KMS-11 (cell line): Measurements from ENCODE around the gene DDX28.

Experiments
- H2AFZ ChIP-seq: fragments of 200-600 bp; sonication (generic); 2 replicates; pipeline ENCODE4 v1.6.1; 2016; ENCODE audit warnings: antibody characterized with exemption, mixed run types, low read depth
- H3K27ac ChIP-seq: fragments of 200-600 bp; sonication (generic); 2 replicates; pipeline ENCODE4 v1.6.1; 2016; ENCODE audit warnings: mild to moderate bottlenecking, mixed run types
- H3K27me3 ChIP-seq: fragments of 200-600 bp; sonication (generic); 2 replicates; pipeline ENCODE4 v1.6.1; 2017; ENCODE audit warnings: mild to moderate bottlenecking, low read depth, mixed run types, moderate library complexity; ENCODE audit not compliant: insufficient read depth
- H3K36me3 ChIP-seq: fragments of 200-600 bp; sonication (generic); 2 replicates; pipeline ENCODE4 v1.6.1; 2017; ENCODE audit warnings: mild to moderate bottlenecking, mixed run types; ENCODE audit not compliant: insufficient read depth
- H3K4me1 ChIP-seq: fragments of 200-600 bp; sonication (generic); 2 replicates; pipeline ENCODE4 v1.6.1; 2016; ENCODE audit warnings: mild to moderate bottlenecking, low read depth, mixed run types; ENCODE audit not compliant: poor library complexity, severe bottlenecking
- H3K4me2 ChIP-seq: fragments of 200-600 bp; sonication (generic); 2 replicates; pipeline ENCODE4 v1.7.0; 2016; ENCODE audit warnings: mild to moderate bottlenecking, mixed run types
- H3K4me3 ChIP-seq: fragments of 200-600 bp; sonication (generic); IDR thresholded peaks from 2 replicates; pipeline ENCODE4 v1.6.1; 2017; ENCODE audit warnings: low read depth, low read length, mixed read lengths; ENCODE audit not compliant: insufficient read depth
- H3K79me2 ChIP-seq: fragments of 200-600 bp; sonication (generic); 2 replicates; pipeline ENCODE4 v1.6.1; 2016; ENCODE audit warnings: low read depth, mixed run types; ENCODE audit not compliant: insufficient read depth
- H3K9ac ChIP-seq: fragments of 200-600 bp; sonication (generic); 2 replicates; pipeline ENCODE4 v1.6.1; 2016; ENCODE audit warnings: mild to moderate bottlenecking, mixed run types
- H4K20me1 ChIP-seq: fragments of 200-600 bp; sonication (generic); 2 replicates; pipeline ENCODE4 v1.6.1; 2016; ENCODE audit warnings: mild to moderate bottlenecking, mixed run types; ENCODE audit not compliant: insufficient read depth
- CTCF ChIP-seq: fragments of 200-600 bp; sonication (generic); conservative IDR thresholded peaks from 2 replicates; pipeline ENCODE4 v1.6.1; 2017; ENCODE audit warnings: low read depth, mild to moderate bottlenecking, antibody characterized with exemption, low read length, moderate library complexity, mixed read lengths

DDX28 gene

GRCh38 chr16:67990018-67990386 lies 33.0 kb downstream of the DDX28 start:
- Histone ChIP-seq H3K4me1 (peaks cover 23% of the 10 kb centered on the region), H3K27me3 (no peaks in the 10 kb centered on the region), H3K4me2 (no peak overlapping the region), H3K36me3 (no peaks in the 10 kb centered on the region), H3K9ac (no peak overlapping the region), H2AFZ (no peak overlapping the region), H3K79me2 (no peaks in the 10 kb centered on the region), H3K4me3 (no peak overlapping the region), H3K27ac (no peak overlapping the region), H4K20me1 (no peaks in the 10 kb centered on the region)
- TF ChIP-seq CTCF = no peak

- Histone ChIP-seq H3K27ac (no peak overlapping the region), H3K4me1 (peaks cover 28% of the 10 kb centered on the region), H3K4me2 (no peak overlapping the region), H3K4me3 (no peak overlapping the region), H3K27me3 (no peaks in the 10 kb centered on the region), H3K36me3 (no peaks in the 10 kb centered on the region), H3K9ac (no peak overlapping the region), H4K20me1 (no peaks in the 10 kb centered on the region), H3K79me2 (no peaks in the 10 kb centered on the region), H2AFZ (no peak overlapping the region)
- TF ChIP-seq CTCF = no peak
These were observed 33.6 kb downstream of the DDX28 start for GRCh38 chr16:67989322-67990017.

- no peak overlapping the region for H3K27ac ChIP-seq
- TF ChIP-seq CTCF = no peak
- H3K79me2 ChIP-seq = no peaks in the 10 kb centered on the region
- H4K20me1 ChIP-seq = no peaks in the 10 kb centered on the region
- H3K4me3 ChIP-seq = no peak overlapping the region
- peaks cover 25% of the 10 kb centered on the region for H3K4me1 ChIP-seq
- no peaks in the 10 kb centered on the region for H3K27me3 ChIP-seq
- no peak overlapping the region for H2AFZ ChIP-seq
- no peak overlapping the region for H3K9ac ChIP-seq
- H3K4me2 ChIP-seq = no peak overlapping the region
- no peaks in the 10 kb centered on the region for H3K36me3 ChIP-seq
These were observed 34.4 kb downstream of the DDX28 start for GRCh38 chr16:67988675-67989074.

- Histone ChIP-seq H3K27ac (no peak overlapping the region), H3K27me3 (no peaks in the 10 kb centered on the region), H2AFZ (no peak overlapping the region), H3K4me1 (peaks cover 17% of the 10 kb centered on the region), H4K20me1 (no peaks in the 10 kb centered on the region), H3K36me3 (no peaks in the 10 kb centered on the region), H3K4me3 (no peak overlapping the region), H3K9ac (no peak overlapping the region), H3K4me2 (no peak overlapping the region), H3K79me2 (no peaks in the 10 kb centered on the region)
- no peak for TF ChIP-seq CTCF
These were observed 35.4 kb downstream of the DDX28 start for GRCh38 chr16:67987460-67988160.
